Liver (tissue), 9 donors: ENCODE data around the gene DDX4. TPM values are rescaled to one million over a fixed set of nuclear protein-coding genes. Genes with fewer than 3 reads are reported as not detected.

Experiments used
- DNase-seq: peaks from one replicate; pipeline ENCODE4 v3.0.0-alpha.2; 2017; ENCODE audit warnings: low spot score
- H3K27ac ChIP-seq, 2 donors: one replicate each; pipeline ENCODE4 v1.7.0; 2013; ENCODE audit warnings: inconsistent platforms in 2 of 2, low read length in 2 of 2, control low read depth in 1 of 2, low read depth in 1 of 2, mild to moderate bottlenecking in 1 of 2
- H3K27me3 ChIP-seq, 4 donors: one replicate each; pipeline versions ENCODE4 v1.6.1 to v1.7.0; 2013; ENCODE audit warnings: low read length in 3 of 4, inconsistent platforms in 1 of 4, mild to moderate bottlenecking in 1 of 4, moderate library complexity in 1 of 4; ENCODE audit not compliant: control insufficient read depth in 4 of 4, insufficient read depth in 4 of 4
- H3K36me3 ChIP-seq, 4 donors: one replicate each; pipeline versions ENCODE4 v1.6.1 to v1.7.0; 2013; ENCODE audit warnings: low read length in 3 of 4, mild to moderate bottlenecking in 3 of 4, low read depth in 1 of 4, moderate library complexity in 1 of 4; ENCODE audit not compliant: control insufficient read depth in 4 of 4, insufficient read depth in 3 of 4
- H3K4me1 ChIP-seq, 4 donors: one replicate each; pipeline versions ENCODE4 v1.6.1 to v1.7.0; 2013; ENCODE audit warnings: low read length in 3 of 4, mild to moderate bottlenecking in 3 of 4, moderate library complexity in 1 of 4; ENCODE audit not compliant: control insufficient read depth in 4 of 4, insufficient read depth in 4 of 4
- H3K4me3 ChIP-seq, 3 donors: one replicate each; pipeline versions ENCODE4 v1.6.1 to v1.7.0; 2013; ENCODE audit warnings: low read length in 3 of 3, control low read depth in 1 of 3, low read depth in 1 of 3, mild to moderate bottlenecking in 1 of 3
- H3K9ac ChIP-seq, 2 donors: one replicate each; pipeline ENCODE4 v1.7.0; 2013; ENCODE audit warnings: low read length in 2 of 2, mild to moderate bottlenecking in 2 of 2, moderate library complexity in 2 of 2, control low read depth in 1 of 2, low read depth in 1 of 2
- H3K9me3 ChIP-seq, 4 donors: one replicate each; pipeline versions ENCODE4 v1.6.1 to v1.7.0; 2013; ENCODE audit warnings: low read length in 3 of 4; ENCODE audit not compliant: control insufficient read depth in 4 of 4
- EGR1 ChIP-seq, 2 donors: IDR thresholded peaks; 2 replicates each; pipeline ENCODE4 v1.6.1; 2016 to 2018; ENCODE audit warnings: antibody characterized with exemption in 2 of 2, low read depth in 2 of 2
- FOXA1 ChIP-seq: IDR thresholded peaks from 2 replicates; pipeline ENCODE4 v1.6.1; 2016; ENCODE audit warnings: antibody characterized with exemption
- FOXA2 ChIP-seq: IDR thresholded peaks from 2 replicates; pipeline ENCODE4 v1.6.1; 2016; ENCODE audit warnings: antibody characterized with exemption
- GABPA ChIP-seq, 2 donors: IDR thresholded peaks in 1 of 2; conservative IDR thresholded peaks in 1 of 2; 2 replicates each; pipeline ENCODE4 v1.6.1; 2016; ENCODE audit warnings: antibody characterized with exemption in 2 of 2, mild to moderate bottlenecking in 1 of 2, moderate library complexity in 1 of 2
- HNF4A ChIP-seq, 2 donors: conservative IDR thresholded peaks; 2 replicates each; pipeline ENCODE4 v1.6.1; 2016; ENCODE audit warnings: antibody characterized with exemption in 2 of 2, mild to moderate bottlenecking in 2 of 2
- HNF4G ChIP-seq: IDR thresholded peaks from 2 replicates; pipeline ENCODE4 v1.6.1; 2016; ENCODE audit warnings: antibody characterized with exemption
- JUND ChIP-seq, 2 donors: IDR thresholded peaks; 2 replicates each; pipeline ENCODE4 v1.6.1; 2016; ENCODE audit warnings: antibody characterized with exemption in 2 of 2
- NR2F2 ChIP-seq: IDR thresholded peaks from 2 replicates; pipeline ENCODE4 v1.6.1; 2016; ENCODE audit warnings: antibody characterized with exemption
- RAD21 ChIP-seq, 2 donors: IDR thresholded peaks; 2 replicates each; pipeline ENCODE4 v1.6.1; 2016; ENCODE audit warnings: antibody characterized with exemption in 2 of 2, mild to moderate bottlenecking in 2 of 2
- RXRA ChIP-seq, 2 donors: IDR thresholded peaks; 2 replicates each; pipeline ENCODE4 v1.6.1; 2017 to 2018; ENCODE audit warnings: antibody characterized with exemption in 2 of 2, mild to moderate bottlenecking in 1 of 2
- SP1 ChIP-seq: IDR thresholded peaks from 2 replicates; pipeline ENCODE4 v1.6.1; 2018; ENCODE audit warnings: antibody characterized with exemption, mild to moderate bottlenecking
- TAF1 ChIP-seq: conservative IDR thresholded peaks from 2 replicates; pipeline ENCODE4 v1.6.1; 2016; ENCODE audit warnings: antibody characterized with exemption, mild to moderate bottlenecking
- WGBS: extraction: QIAGEN DNeasy Blood & Tissue Kit; methylation state at CpG from one replicate; pipeline ENCODE4 v1.1.7; 2013; 5-methylcytosine and 5-hydroxymethylcytosine counted together
- polyA plus RNA-seq, 2 donors: library from polyadenylated mRNA; stranded (reverse) in 1 of 2; unstranded in 1 of 2; fragments of 200-250 nt in 1 of 2; fragments of >200 nt in 1 of 2; fragmentation: Nextera tagmentation in 1 of 2; extraction: Ambion mirVana in 1 of 2; gene quantifications; one replicate each; pipeline versions ENCODE4 v1.2.1 to v1.2.3, GENCODE V29; 2013 to 2015
- total RNA-seq, 2 donors: library from RNA; depleted of rRNA; stranded (reverse); fragments of >200 nt; gene quantifications; one replicate each; pipeline ENCODE4 v1.2.3, GENCODE V29; 2014
- TF ChIP-seq, protein P1 (sequence below): IDR thresholded peaks from 2 replicates; pipeline ENCODE4 v1.6.1; 2016; ENCODE audit warnings: antibody characterized with exemption
- TF ChIP-seq, protein P2 (sequence below): IDR thresholded peaks from 2 replicates; pipeline ENCODE4 v1.6.1; 2016; ENCODE audit warnings: antibody characterized with exemption
- TF ChIP-seq, protein P3 (sequence below): IDR thresholded peaks from 2 replicates; pipeline ENCODE4 v1.6.1; 2016; ENCODE audit warnings: antibody characterized with exemption
- TF ChIP-seq, protein P4 (sequence below): IDR thresholded peaks from 2 replicates; pipeline ENCODE4 v1.6.1; 2016; ENCODE audit warnings: antibody characterized with exemption, mild to moderate bottlenecking
- TF ChIP-seq, protein P5 (sequence below): fragments of 150-350 bp; IDR thresholded peaks from 2 replicates; pipeline ENCODE4 v1.5.1; 2017; ENCODE audit warnings: improper control_type of control experiment, low read depth, low read length; ENCODE audit not compliant: missing input control
- donor health status: healthy.
- donor health status: healthy.
- donor health status: healthy.
- donor health status: healthy.
- donor health status: healthy.

DDX4 gene
- total and polyA plus RNA-seq, 4 donors = not detected

DNA sequence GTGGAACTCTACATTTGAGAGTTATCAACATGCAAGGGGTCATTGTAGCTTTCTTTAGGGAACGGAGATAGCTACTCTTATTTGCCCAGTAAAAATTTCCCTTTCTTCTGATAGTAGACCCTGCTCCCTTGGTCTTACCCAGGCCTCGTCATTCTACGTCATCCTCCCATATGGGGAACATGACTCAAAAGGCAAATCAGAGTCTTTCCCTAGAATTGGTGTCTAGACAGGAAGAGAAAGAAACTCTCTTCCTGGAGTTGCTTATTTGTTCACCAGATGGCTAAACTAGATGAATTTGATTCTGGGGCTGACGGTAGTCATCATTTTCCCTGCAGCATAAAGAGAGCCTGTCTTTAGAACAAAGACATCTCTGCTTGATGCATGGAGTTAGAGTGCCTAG lies 13.6 kb upstream of the DDX4 start:
- Histone ChIP-seq H3K9me3 (no peaks in the 10 kb centered on the region), H3K27ac (no peak overlapping the region), H3K27me3 (no peaks in the 10 kb centered on the region), H3K4me3 (no peak overlapping the region), H3K9ac (no peak overlapping the region), H3K36me3 (no peaks in the 10 kb centered on the region), H3K4me1 (no peaks in the 10 kb centered on the region)
- DNase-seq = no peak
- TF ChIP-seq NR2F2 (no peak), RXRA (IDR thresholded peaks at IDR 0.05) (no peak), FOXA2 (no peak), HNF4A (conservative IDR thresholded peaks at IDR 0.05) (no peak), FOXA1 (no peak), EGR1 (IDR thresholded peaks at IDR 0.05; ENCODE audit: low read depth in 2 of 2) (no peak), RAD21 (IDR thresholded peaks at IDR 0.05) (no peak), GABPA (IDR thresholded peaks at IDR 0.05 in 1 of 2, conservative IDR thresholded peaks at IDR 0.05 in 1 of 2) (no peak), JUND (IDR thresholded peaks at IDR 0.05) (no peak), SP1 (no peak), HNF4G (no peak)
- TF ChIP-seq, protein P1, sequence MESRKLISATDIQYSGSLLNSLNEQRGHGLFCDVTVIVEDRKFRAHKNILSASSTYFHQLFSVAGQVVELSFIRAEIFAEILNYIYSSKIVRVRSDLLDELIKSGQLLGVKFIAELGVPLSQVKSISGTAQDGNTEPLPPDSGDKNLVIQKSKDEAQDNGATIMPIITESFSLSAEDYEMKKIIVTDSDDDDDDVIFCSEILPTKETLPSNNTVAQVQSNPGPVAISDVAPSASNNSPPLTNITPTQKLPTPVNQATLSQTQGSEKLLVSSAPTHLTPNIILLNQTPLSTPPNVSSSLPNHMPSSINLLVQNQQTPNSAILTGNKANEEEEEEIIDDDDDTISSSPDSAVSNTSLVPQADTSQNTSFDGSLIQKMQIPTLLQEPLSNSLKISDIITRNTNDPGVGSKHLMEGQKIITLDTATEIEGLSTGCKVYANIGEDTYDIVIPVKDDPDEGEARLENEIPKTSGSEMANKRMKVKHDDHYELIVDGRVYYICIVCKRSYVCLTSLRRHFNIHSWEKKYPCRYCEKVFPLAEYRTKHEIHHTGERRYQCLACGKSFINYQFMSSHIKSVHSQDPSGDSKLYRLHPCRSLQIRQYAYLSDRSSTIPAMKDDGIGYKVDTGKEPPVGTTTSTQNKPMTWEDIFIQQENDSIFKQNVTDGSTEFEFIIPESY = no peak
- TF ChIP-seq, protein P2, sequence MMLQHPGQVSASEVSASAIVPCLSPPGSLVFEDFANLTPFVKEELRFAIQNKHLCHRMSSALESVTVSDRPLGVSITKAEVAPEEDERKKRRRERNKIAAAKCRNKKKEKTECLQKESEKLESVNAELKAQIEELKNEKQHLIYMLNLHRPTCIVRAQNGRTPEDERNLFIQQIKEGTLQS = no peak
- TF ChIP-seq, protein P3, sequence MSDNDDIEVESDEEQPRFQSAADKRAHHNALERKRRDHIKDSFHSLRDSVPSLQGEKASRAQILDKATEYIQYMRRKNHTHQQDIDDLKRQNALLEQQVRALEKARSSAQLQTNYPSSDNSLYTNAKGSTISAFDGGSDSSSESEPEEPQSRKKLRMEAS = no peak
- 86% methylated on average over 4 of the region's 4 CpGs for WGBS

DNA sequence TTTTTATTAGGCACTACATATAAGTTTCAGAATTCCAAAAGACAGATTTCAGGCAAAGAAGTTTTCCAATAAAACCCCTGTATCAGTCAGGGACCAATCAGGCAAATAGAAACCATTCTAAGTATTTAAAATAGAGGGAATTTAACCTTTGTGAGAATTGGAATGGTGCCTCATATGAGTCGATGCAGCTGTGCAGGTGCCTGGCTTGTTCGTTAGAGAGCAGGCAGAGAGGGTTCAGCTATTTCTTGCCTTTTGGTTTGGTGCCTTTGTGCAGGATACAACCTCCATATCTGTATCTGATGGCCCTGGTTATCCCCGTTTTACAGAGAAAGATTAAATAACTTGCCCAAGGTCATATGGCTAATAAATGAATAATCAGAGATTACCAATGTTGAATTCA lies 6.0 kb upstream of the DDX4 start:
- Histone ChIP-seq H3K4me1 (no peaks in the 10 kb centered on the region), H3K4me3 (no peak overlapping the region), H3K27ac (no peak overlapping the region), H3K9me3 (no peaks in the 10 kb centered on the region), H3K27me3 (no peaks in the 10 kb centered on the region), H3K36me3 (no peaks in the 10 kb centered on the region), H3K9ac (no peak overlapping the region)
- WGBS = 77% methylated on average over 3 of the region's 3 CpGs
- TF ChIP-seq FOXA2 = no peak
- TF ChIP-seq, protein P1 = no peak
- TF ChIP-seq GABPA (IDR thresholded peaks at IDR 0.05 in 1 of 2, conservative IDR thresholded peaks at IDR 0.05 in 1 of 2) = no peak
- TF ChIP-seq RAD21 (IDR thresholded peaks at IDR 0.05) = no peak
- no peak for TF ChIP-seq FOXA1
- TF ChIP-seq JUND (IDR thresholded peaks at IDR 0.05) = no peak
- DNase-seq = no peak

DNA sequence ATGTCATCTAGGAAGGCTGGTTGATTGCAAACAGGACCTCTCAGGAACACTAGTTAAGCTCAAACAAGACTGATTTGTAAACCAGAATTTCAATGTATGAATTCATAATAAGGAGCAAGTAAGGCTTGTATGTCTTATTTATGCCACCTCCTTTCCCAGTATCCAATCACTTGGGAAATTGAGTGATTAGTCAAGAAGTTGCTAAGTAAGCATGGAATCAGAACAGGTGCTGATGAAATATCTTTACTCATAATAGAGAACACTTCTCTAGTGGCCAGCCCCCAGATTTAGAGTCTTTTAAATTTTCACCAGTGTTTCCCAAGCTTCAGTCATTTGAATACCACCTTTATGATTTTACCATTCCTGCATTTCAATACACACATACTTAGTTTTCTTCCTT lies 5.3 kb upstream of the DDX4 start:
- Histone ChIP-seq H3K27me3 (no peaks in the 10 kb centered on the region), H3K27ac (no peak overlapping the region), H3K4me3 (no peak overlapping the region), H3K36me3 (no peaks in the 10 kb centered on the region), H3K9me3 (no peaks in the 10 kb centered on the region), H3K9ac (no peak overlapping the region), H3K4me1 (no peaks in the 10 kb centered on the region)
- TF ChIP-seq TAF1 (no peak), JUND (IDR thresholded peaks at IDR 0.05) (no peak), RXRA (IDR thresholded peaks at IDR 0.05) (no peak), HNF4A (conservative IDR thresholded peaks at IDR 0.05) (no peak), RAD21 (IDR thresholded peaks at IDR 0.05) (no peak), FOXA1 (no peak), FOXA2 (no peak)
- TF ChIP-seq, protein P4, sequence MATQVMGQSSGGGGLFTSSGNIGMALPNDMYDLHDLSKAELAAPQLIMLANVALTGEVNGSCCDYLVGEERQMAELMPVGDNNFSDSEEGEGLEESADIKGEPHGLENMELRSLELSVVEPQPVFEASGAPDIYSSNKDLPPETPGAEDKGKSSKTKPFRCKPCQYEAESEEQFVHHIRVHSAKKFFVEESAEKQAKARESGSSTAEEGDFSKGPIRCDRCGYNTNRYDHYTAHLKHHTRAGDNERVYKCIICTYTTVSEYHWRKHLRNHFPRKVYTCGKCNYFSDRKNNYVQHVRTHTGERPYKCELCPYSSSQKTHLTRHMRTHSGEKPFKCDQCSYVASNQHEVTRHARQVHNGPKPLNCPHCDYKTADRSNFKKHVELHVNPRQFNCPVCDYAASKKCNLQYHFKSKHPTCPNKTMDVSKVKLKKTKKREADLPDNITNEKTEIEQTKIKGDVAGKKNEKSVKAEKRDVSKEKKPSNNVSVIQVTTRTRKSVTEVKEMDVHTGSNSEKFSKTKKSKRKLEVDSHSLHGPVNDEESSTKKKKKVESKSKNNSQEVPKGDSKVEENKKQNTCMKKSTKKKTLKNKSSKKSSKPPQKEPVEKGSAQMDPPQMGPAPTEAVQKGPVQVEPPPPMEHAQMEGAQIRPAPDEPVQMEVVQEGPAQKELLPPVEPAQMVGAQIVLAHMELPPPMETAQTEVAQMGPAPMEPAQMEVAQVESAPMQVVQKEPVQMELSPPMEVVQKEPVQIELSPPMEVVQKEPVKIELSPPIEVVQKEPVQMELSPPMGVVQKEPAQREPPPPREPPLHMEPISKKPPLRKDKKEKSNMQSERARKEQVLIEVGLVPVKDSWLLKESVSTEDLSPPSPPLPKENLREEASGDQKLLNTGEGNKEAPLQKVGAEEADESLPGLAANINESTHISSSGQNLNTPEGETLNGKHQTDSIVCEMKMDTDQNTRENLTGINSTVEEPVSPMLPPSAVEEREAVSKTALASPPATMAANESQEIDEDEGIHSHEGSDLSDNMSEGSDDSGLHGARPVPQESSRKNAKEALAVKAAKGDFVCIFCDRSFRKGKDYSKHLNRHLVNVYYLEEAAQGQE = no peak
- TF ChIP-seq, protein P5, sequence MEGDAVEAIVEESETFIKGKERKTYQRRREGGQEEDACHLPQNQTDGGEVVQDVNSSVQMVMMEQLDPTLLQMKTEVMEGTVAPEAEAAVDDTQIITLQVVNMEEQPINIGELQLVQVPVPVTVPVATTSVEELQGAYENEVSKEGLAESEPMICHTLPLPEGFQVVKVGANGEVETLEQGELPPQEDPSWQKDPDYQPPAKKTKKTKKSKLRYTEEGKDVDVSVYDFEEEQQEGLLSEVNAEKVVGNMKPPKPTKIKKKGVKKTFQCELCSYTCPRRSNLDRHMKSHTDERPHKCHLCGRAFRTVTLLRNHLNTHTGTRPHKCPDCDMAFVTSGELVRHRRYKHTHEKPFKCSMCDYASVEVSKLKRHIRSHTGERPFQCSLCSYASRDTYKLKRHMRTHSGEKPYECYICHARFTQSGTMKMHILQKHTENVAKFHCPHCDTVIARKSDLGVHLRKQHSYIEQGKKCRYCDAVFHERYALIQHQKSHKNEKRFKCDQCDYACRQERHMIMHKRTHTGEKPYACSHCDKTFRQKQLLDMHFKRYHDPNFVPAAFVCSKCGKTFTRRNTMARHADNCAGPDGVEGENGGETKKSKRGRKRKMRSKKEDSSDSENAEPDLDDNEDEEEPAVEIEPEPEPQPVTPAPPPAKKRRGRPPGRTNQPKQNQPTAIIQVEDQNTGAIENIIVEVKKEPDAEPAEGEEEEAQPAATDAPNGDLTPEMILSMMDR = no peak
- TF ChIP-seq, protein P3 = no peak
- TF ChIP-seq, protein P2 = no peak
- no peak for DNase-seq
